K562 (cell line): ENCODE results near the gene TSPYL4. TPM values are rescaled to one million over a fixed set of nuclear protein-coding genes. Genes with fewer than 3 reads are reported as not detected.

Experiments used
- ATAC-seq: fragments of 200-7000 bp; cut with Tn5 transposase; 3 replicates; pipeline ENCODE4 v1.9.1; 2020; ENCODE audit warnings: moderate library complexity
- BruUV-seq: library from RNA; stranded (reverse); fragments of 400-500 nt; replicated peaks from 2 replicates; lab custom pipeline; 2021; lab: Mats Ljungman, UMichigan
- CTCF ChIA-PET: fragments of 300-600 bp; formaldehyde crosslinking; extraction: SDS; loops from one replicate; lab custom pipeline; 2021; ENCODE audit warnings: low intra/inter-chr PET ratio; lab: Yijun Ruan, JAX
- POLR2A ChIA-PET: fragments of 300-600, 350-650 bp; sonication (Branson Sonifier 250); formaldehyde crosslinking; extraction: SDS; loops from one replicate; lab custom pipeline; 2021; ENCODE audit warnings: antibody characterized with exemption, inconsistent platforms; lab: Yijun Ruan, JAX
- DNase-seq, 4 experiments: peaks; one replicate each; pipeline versions ENCODE4 v3.0.0 to v3.0.0-alpha.2; 2011 to 2018; ENCODE audit warnings: low spot score in 3 of 4, mixed read lengths in 3 of 4; ENCODE audit errors: extremely low read depth in 1 of 4
- FAIRE-seq: peaks from 2 replicates; lab custom pipeline; 2011; peaks lifted over from hg19 to GRCh38; lab: Jason Lieb, UNC
- H2AFZ ChIP-seq: 2 replicates; pipeline ENCODE4 v1.6.0; 2011; ENCODE audit warnings: low read depth, low read length, control low read depth, inconsistent platforms
- H3K27ac ChIP-seq: fragments of 200-600 bp; 3 replicates; pipeline ENCODE4 v1.8.0; 2011; ENCODE audit warnings: low read depth, mild to moderate bottlenecking, control low read depth, inconsistent platforms, low read length, moderate library complexity, mixed read lengths; ENCODE audit errors: extremely low read depth
- H3K27me3 ChIP-seq, 2 experiments: fragments of 300-600 bp in 1 of 2; 2 replicates in 1 of 2; 3 replicates in 1 of 2; pipeline versions ENCODE4 v1.6.0 to v1.8.0; 2011; ENCODE audit warnings: inconsistent platforms in 2 of 2, low read length in 2 of 2, mild to moderate bottlenecking in 1 of 2, mixed read lengths in 1 of 2, moderate library complexity in 1 of 2; ENCODE audit not compliant: control insufficient read depth in 2 of 2, insufficient read depth in 2 of 2
- H3K36me3 ChIP-seq: fragments of 300-600 bp; 3 replicates; pipeline ENCODE4 v1.8.0; 2011; ENCODE audit warnings: mild to moderate bottlenecking, low read length, inconsistent platforms; ENCODE audit not compliant: control insufficient read depth, insufficient read depth
- H3K4me1 ChIP-seq, 2 experiments: fragments of 200-600 bp in 1 of 2; replicated peaks in 1 of 2; 2 replicates in 1 of 2; 3 replicates in 1 of 2; pipeline versions ENCODE4 v1.5.1 to v1.8.0; 2011; ENCODE audit warnings: inconsistent platforms in 2 of 2, low read length in 2 of 2, mild to moderate bottlenecking in 1 of 2, mixed read lengths in 1 of 2, moderate library complexity in 1 of 2; ENCODE audit not compliant: control insufficient read depth in 2 of 2, insufficient read depth in 2 of 2
- H3K4me2 ChIP-seq: 2 replicates; pipeline ENCODE4 v1.6.1; 2011; ENCODE audit warnings: low read length, control low read depth, inconsistent platforms, mixed read lengths; ENCODE audit not compliant: insufficient read depth
- H3K4me3 ChIP-seq: fragments of 200-600 bp; sonication (generic), shearing (Covaris generic); 2 replicates; pipeline ENCODE4 v1.5.1; 2016; ENCODE audit warnings: control low read depth, inconsistent platforms
- H3K79me2 ChIP-seq: fragments of 200-600 bp; 3 replicates; pipeline ENCODE4 v1.8.0; 2011; ENCODE audit warnings: low read length, inconsistent platforms; ENCODE audit not compliant: control insufficient read depth, insufficient read depth
- H3K9ac ChIP-seq, 2 experiments: 2 replicates each; pipeline versions ENCODE4 v1.6.0 to v1.6.1; 2011; ENCODE audit warnings: low read depth in 2 of 2, low read length in 2 of 2, control low read depth in 1 of 2, inconsistent platforms in 1 of 2, mild to moderate bottlenecking in 1 of 2, mixed read lengths in 1 of 2; ENCODE audit not compliant: insufficient read depth in 1 of 2
- H3K9me1 ChIP-seq: one replicate; pipeline ENCODE4 v1.6.0; 2011; ENCODE audit warnings: inconsistent platforms, mild to moderate bottlenecking, low read length, moderate library complexity; ENCODE audit not compliant: control insufficient read depth, insufficient read depth
- H3K9me3 ChIP-seq: replicated peaks from 2 replicates; pipeline ENCODE4 v1.5.1; 2011; ENCODE audit warnings: low read depth, low read length, inconsistent platforms; ENCODE audit not compliant: control insufficient read depth, insufficient read depth
- H4K20me1 ChIP-seq: replicated peaks from 2 replicates; pipeline ENCODE4 v1.6.1; 2011; ENCODE audit warnings: low read length, inconsistent platforms, mixed read lengths; ENCODE audit not compliant: control insufficient read depth, insufficient read depth
- ARID1B ChIP-seq: fragments of 450-650 bp; IDR thresholded peaks from 2 replicates; pipeline ENCODE4 v1.6.1; 2016; ENCODE audit warnings: antibody characterized with exemption, mild to moderate bottlenecking, inconsistent platforms
- CHD2 ChIP-seq: IDR thresholded peaks from 2 replicates; pipeline ENCODE4 v1.6.1; 2011; ENCODE audit warnings: low read depth, low read length
- FOXK2 ChIP-seq, 2 experiments: fragments of 450-650 bp; IDR thresholded peaks in 1 of 2; conservative IDR thresholded peaks in 1 of 2; 2 replicates each; pipeline ENCODE4 v1.6.1; 2016; ENCODE audit warnings: low read depth in 2 of 2, mild to moderate bottlenecking in 1 of 2
- HMGN3 ChIP-seq: IDR thresholded peaks from 2 replicates; pipeline ENCODE4 v1.6.1; 2011; ENCODE audit warnings: borderline replicate concordance, low read depth, mild to moderate bottlenecking, mixed read lengths, low read length; ENCODE audit not compliant: insufficient read length; ENCODE audit errors: extremely low read depth
- HNRNPLL ChIP-seq: fragments of 200-400 bp; formaldehyde crosslinking; IDR thresholded peaks from 2 replicates; pipeline ENCODE4 v1.6.1; 2017; ENCODE audit warnings: low read length, low read depth, mild to moderate bottlenecking; ENCODE audit not compliant: poor library complexity, severe bottlenecking
- KAT8 ChIP-seq: fragments of 450-650 bp; IDR thresholded peaks from 2 replicates; pipeline ENCODE4 v1.6.1; 2016; ENCODE audit warnings: low read depth, mild to moderate bottlenecking
- L3MBTL2 ChIP-seq: fragments of 450-650 bp; IDR thresholded peaks from 2 replicates; pipeline ENCODE4 v1.6.1; 2016; ENCODE audit warnings: mild to moderate bottlenecking, moderate library complexity
- NR2C1 ChIP-seq, 2 experiments: fragments of 450-650 bp; IDR thresholded peaks; 2 replicates each; pipeline ENCODE4 v1.6.1; 2017; ENCODE audit warnings: mild to moderate bottlenecking in 2 of 2, antibody characterized with exemption in 1 of 2, inconsistent platforms in 1 of 2, missing compliant biosample characterization in 1 of 2, missing genetic modification characterization in 1 of 2
- SMAD4 ChIP-seq: fragments of 250-450 bp; sonication (Bioruptor Pico); conservative IDR thresholded peaks from 2 replicates; pipeline ENCODE4 v1.8.0; 2021; ENCODE audit warnings: inconsistent platforms, mild to moderate bottlenecking, moderate library complexity
- TAF1 ChIP-seq: IDR thresholded peaks from 2 replicates; pipeline ENCODE4 v1.6.1; 2011; ENCODE audit warnings: mild to moderate bottlenecking, low read length, moderate library complexity; ENCODE audit not compliant: insufficient read depth, control insufficient read depth, severe bottlenecking; ENCODE audit errors: extremely low read depth
- TRIM28 ChIP-seq: fragments of 450-650 bp; IDR thresholded peaks from 2 replicates; pipeline ENCODE4 v1.6.1; 2017
- ZBED1 ChIP-seq: IDR thresholded peaks from 2 replicates; pipeline ENCODE4 v1.6.1; 2014
- ZKSCAN3 ChIP-seq: fragments of 250-450 bp; sonication (Bioruptor Pico); IDR thresholded peaks from 2 replicates; pipeline ENCODE4 v1.4.0; 2020
- ZNF124 ChIP-seq: sonication (generic); formaldehyde crosslinking; IDR thresholded peaks from 2 replicates; pipeline ENCODE4 v1.8.1; 2022; ENCODE audit warnings: missing genetic modification reagents
- ZNF785 ChIP-seq: fragments of 250-450 bp; sonication (Bioruptor Pico); IDR thresholded peaks from 2 replicates; pipeline ENCODE4 v1.4.0; 2020; ENCODE audit warnings: mild to moderate bottlenecking
- WGBS: fragments of 100-300 bp; shearing (Covaris generic); methylation state at CpG from one replicate; pipeline ENCODE4 v1.1.6; 2016; ENCODE audit warnings: low coverage, mixed read lengths; ENCODE audit not compliant: insufficient coverage; ENCODE audit errors: missing lambda C conversion rate; 5-methylcytosine and 5-hydroxymethylcytosine counted together
- in situ Hi-C: fragments of 300-500 bp; cut with MboI; formaldehyde crosslinking; loops from 4 replicates; pipeline ENCODE4 v1.15.0; 2018; ENCODE audit warnings: inconsistent platforms, mixed read lengths
- intact Hi-C: fragments of 100-400 bp; cut with micrococcal nuclease; formaldehyde crosslinking; loops from 2 replicates; pipeline ENCODE4 v1.14.2; 2022
- polyA plus RNA-seq, 8 experiments: library from polyadenylated mRNA; depleted of rRNA in 4 of 8; stranded (reverse) in 5 of 8; unstranded in 3 of 8; fragments of >200 nt; fragmentation: Nextera tagmentation in 2 of 8; fragmentation: Illumina TruSeq in 1 of 8; extraction: Ambion mirVana in 2 of 8; extraction: Trizol in 1 of 8; gene quantifications; 2 replicates each; pipeline versions ENCODE4 v1.2.1 to v1.2.3, GENCODE V29; 2011 to 2014; ENCODE audit warnings: inconsistent platforms in 1 of 8, missing spikeins in 1 of 8
- total RNA-seq, 7 experiments: library from RNA; depleted of rRNA in 6 of 7; stranded (reverse); fragments of >200 nt in 6 of 7; fragmentation: Illumina TruSeq in 2 of 7; extraction: Trizol in 2 of 7; gene quantifications; 2 replicates each; pipeline versions ENCODE4 v1.2.1 to v1.2.3, GENCODE V29; 2011 to 2021; ENCODE audit warnings: low replicate concordance in 1 of 7
- TF ChIP-seq, protein P1 (sequence below): sonication (generic); IDR thresholded peaks from 2 replicates; pipeline ENCODE4 v1.6.1; 2016
- TF ChIP-seq, protein P2 (sequence below), 2 experiments: fragments of 450-650 bp; IDR thresholded peaks; 2 replicates each; pipeline ENCODE4 v1.6.1; 2018; ENCODE audit warnings: mild to moderate bottlenecking in 2 of 2, low read depth in 1 of 2; ENCODE audit not compliant: partially characterized antibody in 2 of 2

Gene TSPYL4
- total and polyA plus RNA-seq, 9 of the 15 experiments (the other 6 are each of a cell fraction or from before 2014, with no cell fraction given), result 0.69 to 18.0 (median 9.1) TPM

DNA sequence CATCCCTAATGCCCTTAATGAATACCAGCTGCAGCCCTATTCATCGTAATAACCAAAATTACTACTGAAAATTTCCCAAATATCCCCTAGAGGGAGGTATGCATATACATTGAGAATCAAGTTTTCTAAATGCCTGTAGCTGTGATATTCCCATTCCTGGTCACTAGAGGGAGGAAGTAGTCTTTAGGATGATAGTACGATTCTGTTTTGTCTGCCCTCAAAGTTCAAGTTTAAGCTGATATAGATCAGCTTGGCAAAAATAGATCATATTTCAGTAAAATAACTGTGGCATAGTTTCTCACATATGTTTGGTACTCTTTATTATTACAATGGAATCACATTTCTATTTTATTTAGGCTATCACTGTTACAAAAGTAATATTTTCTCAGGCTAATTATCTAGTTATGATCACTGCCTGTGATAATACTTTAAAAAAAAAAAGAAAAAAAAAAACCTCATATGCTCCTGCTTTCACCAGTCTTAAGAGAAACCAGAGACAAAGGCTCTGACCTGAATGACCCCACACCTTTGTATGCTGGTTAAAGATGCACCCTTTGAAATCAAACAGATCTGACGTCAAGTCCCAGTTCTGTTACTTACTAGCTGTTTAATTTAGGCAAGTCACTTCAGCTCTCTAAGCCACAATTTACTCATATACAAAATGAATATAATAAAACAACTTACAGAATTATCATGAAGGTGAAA lies 14.9 kb upstream of the TSPYL4 start:
- H2AFZ ChIP-seq, result no peak overlapping the region
- ATAC-seq, result peak; percentile 92
- H3K4me2 ChIP-seq, result no peak overlapping the region
- WGBS, result 46% methylated on average over 3 of the region's 3 CpGs
- no peak overlapping the region for H3K9ac ChIP-seq
- no TSS peak for BruUV-seq
- H3K9me1 ChIP-seq, result no peaks in the 10 kb centered on the region
- no peaks in the 10 kb centered on the region for H3K9me3 ChIP-seq
- POLR2A ChIA-PET, result interaction anchor here (0.6 to 3.8 kb wide), 8 partner anchors 9 to 391 kb away, joined by 3 to 27 read pairs (median 3); partner anchors contain the start of genes TSPYL1 and TSPYL4
- H3K79me2 ChIP-seq, result no peaks in the 10 kb centered on the region
- intact Hi-C loops (loop anchor here (1.0 to 5.0 kb wide), 8 partner anchors 49 to 699 kb away; no protein-coding TSS in a partner anchor), in situ Hi-C loops (loop anchor here (10.0 kb wide), 1 partner anchor 266 kb away; no protein-coding TSS in a partner anchor)
- peak; percentile 86 for FAIRE-seq
- no peaks in the 10 kb centered on the region; a peak in 1 of 5 replicates for H3K4me1 ChIP-seq
- H4K20me1 ChIP-seq, result no peaks in the 10 kb centered on the region
- peak; percentile 59 to 76 (median 68) for DNase-seq
- H3K27me3 ChIP-seq, result no peaks in the 10 kb centered on the region
- H3K4me3 ChIP-seq, result no peak overlapping the region
- CTCF ChIA-PET, result interaction anchor here (0.7 to 2.4 kb wide), 12 partner anchors 19 to 578 kb away, joined by 3 to 22 read pairs (median 3); no protein-coding TSS in a partner anchor
- peaks cover 3% of the 10 kb centered on the region; the same call in 1 of the 3 replicates for H3K36me3 ChIP-seq
- no peak overlapping the region for H3K27ac ChIP-seq
- TF ChIP-seq, protein P1, sequence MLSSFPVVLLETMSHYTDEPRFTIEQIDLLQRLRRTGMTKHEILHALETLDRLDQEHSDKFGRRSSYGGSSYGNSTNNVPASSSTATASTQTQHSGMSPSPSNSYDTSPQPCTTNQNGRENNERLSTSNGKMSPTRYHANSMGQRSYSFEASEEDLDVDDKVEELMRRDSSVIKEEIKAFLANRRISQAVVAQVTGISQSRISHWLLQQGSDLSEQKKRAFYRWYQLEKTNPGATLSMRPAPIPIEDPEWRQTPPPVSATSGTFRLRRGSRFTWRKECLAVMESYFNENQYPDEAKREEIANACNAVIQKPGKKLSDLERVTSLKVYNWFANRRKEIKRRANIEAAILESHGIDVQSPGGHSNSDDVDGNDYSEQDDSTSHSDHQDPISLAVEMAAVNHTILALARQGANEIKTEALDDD, result 0 out of 2 replicates have a peak, but pooled peaks have one; percentile 25
- TF ChIP-seq HNRNPLL (no peak), SMAD4 (peak; percentile 62), TRIM28 (no peak), ZKSCAN3 (CRISPR knock-in tag) (no peak), CHD2 (no peak), ZNF124 (CRISPR knock-in tag) (no peak), HMGN3 (no peak), TAF1 (no peak), FOXK2 (conservative IDR thresholded peaks at IDR 0.05 in 1 of 2, IDR thresholded peaks at IDR 0.05 in 1 of 2; ENCODE audit: low read depth in 2 of 2) (0 out of 4 replicates have a peak, but pooled peaks of 1 of the 2 experiments have one; percentile 13), ZNF785 (CRISPR knock-in tag) (no peak), NR2C1 (IDR thresholded peaks at IDR 0.05) (peak; percentile 46; the same call in 1 of the 2 replicates), NR2C1 (tag; IDR thresholded peaks at IDR 0.05) (0 out of 2 replicates have a peak, but pooled peaks have one; percentile 32), ZBED1 (no peak), ARID1B (no peak; the same call in 1 of the 2 replicates), L3MBTL2 (no peak), KAT8 (no peak)
- TF ChIP-seq, protein P2, sequence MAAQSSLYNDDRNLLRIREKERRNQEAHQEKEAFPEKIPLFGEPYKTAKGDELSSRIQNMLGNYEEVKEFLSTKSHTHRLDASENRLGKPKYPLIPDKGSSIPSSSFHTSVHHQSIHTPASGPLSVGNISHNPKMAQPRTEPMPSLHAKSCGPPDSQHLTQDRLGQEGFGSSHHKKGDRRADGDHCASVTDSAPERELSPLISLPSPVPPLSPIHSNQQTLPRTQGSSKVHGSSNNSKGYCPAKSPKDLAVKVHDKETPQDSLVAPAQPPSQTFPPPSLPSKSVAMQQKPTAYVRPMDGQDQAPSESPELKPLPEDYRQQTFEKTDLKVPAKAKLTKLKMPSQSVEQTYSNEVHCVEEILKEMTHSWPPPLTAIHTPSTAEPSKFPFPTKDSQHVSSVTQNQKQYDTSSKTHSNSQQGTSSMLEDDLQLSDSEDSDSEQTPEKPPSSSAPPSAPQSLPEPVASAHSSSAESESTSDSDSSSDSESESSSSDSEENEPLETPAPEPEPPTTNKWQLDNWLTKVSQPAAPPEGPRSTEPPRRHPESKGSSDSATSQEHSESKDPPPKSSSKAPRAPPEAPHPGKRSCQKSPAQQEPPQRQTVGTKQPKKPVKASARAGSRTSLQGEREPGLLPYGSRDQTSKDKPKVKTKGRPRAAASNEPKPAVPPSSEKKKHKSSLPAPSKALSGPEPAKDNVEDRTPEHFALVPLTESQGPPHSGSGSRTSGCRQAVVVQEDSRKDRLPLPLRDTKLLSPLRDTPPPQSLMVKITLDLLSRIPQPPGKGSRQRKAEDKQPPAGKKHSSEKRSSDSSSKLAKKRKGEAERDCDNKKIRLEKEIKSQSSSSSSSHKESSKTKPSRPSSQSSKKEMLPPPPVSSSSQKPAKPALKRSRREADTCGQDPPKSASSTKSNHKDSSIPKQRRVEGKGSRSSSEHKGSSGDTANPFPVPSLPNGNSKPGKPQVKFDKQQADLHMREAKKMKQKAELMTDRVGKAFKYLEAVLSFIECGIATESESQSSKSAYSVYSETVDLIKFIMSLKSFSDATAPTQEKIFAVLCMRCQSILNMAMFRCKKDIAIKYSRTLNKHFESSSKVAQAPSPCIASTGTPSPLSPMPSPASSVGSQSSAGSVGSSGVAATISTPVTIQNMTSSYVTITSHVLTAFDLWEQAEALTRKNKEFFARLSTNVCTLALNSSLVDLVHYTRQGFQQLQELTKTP (IDR thresholded peaks at IDR 0.05; ENCODE audit: low read depth in 1 of 2, partially characterized antibody in 2 of 2), result peak in 1 of 2 experiments; percentile 62
